ENCODE measurements around the gene PIP5KL1.

PIP5KL1 gene

GRCh38 chr9:127928676-127929624 lies 1.6 kb downstream of the PIP5KL1 start:
- Histone ChIP-seq H3K9me3 (ENCODE audit: severe bottlenecking) (no peaks in the 10 kb centered on the region), H3K27ac (no peak overlapping the region), H3K4me3 (ENCODE audit: low read depth, low read length) (no peak overlapping the region), H3K27me3 (ENCODE audit: insufficient read depth, low read depth, severe bottlenecking) (no peaks in the 10 kb centered on the region), H3K36me3 (peaks cover 2% of the 10 kb centered on the region; the same call in 1 of the 2 replicates)
- no peak for TF ChIP-seq CTCF (IDR thresholded peaks at IDR 0.05; ENCODE audit: low read depth, low read length)
- DNase-seq, result no peak

- H3K9me3 ChIP-seq (ENCODE audit: severe bottlenecking), result no peaks in the 10 kb centered on the region
- no peak for TF ChIP-seq CTCF (IDR thresholded peaks at IDR 0.05; ENCODE audit: low read depth, low read length)
- no peak overlapping the region for H3K4me3 ChIP-seq (ENCODE audit: low read depth, low read length)
- H3K36me3 ChIP-seq, result no peaks in the 10 kb centered on the region
- no peaks in the 10 kb centered on the region for H3K27me3 ChIP-seq (ENCODE audit: insufficient read depth, low read depth, severe bottlenecking)
- no peak for DNase-seq
- H3K27ac ChIP-seq, result no peak overlapping the region
Measured at GRCh38 chr9:127927988-127928675, 2.4 kb downstream of the PIP5KL1 start.

- Histone ChIP-seq H3K4me3 (ENCODE audit: low read depth, low read length) (no peak overlapping the region), H3K36me3 (no peaks in the 10 kb centered on the region), H3K27me3 (ENCODE audit: insufficient read depth, low read depth, severe bottlenecking) (no peaks in the 10 kb centered on the region), H3K9me3 (ENCODE audit: severe bottlenecking) (no peaks in the 10 kb centered on the region), H3K27ac (no peak overlapping the region)
- DNase-seq, result no peak
- no peak for TF ChIP-seq CTCF (IDR thresholded peaks at IDR 0.05; ENCODE audit: low read depth, low read length)
Measured at GRCh38 chr9:127927201-127927987, 3.2 kb downstream of the PIP5KL1 start.

- Histone ChIP-seq H3K9me3 (ENCODE audit: severe bottlenecking) (no peaks in the 10 kb centered on the region), H3K36me3 (no peaks in the 10 kb centered on the region), H3K4me3 (ENCODE audit: low read depth, low read length) (no peak overlapping the region), H3K27ac (no peak overlapping the region), H3K27me3 (ENCODE audit: insufficient read depth, low read depth, severe bottlenecking) (peaks cover under 1% of the 10 kb centered on the region)
- TF ChIP-seq CTCF (IDR thresholded peaks at IDR 0.05; ENCODE audit: low read depth, low read length), result no peak
- no peak for DNase-seq
Measured at GRCh38 chr9:127926906-127927200, 3.7 kb downstream of the PIP5KL1 start.

- no peaks in the 10 kb centered on the region for H3K9me3 ChIP-seq (ENCODE audit: severe bottlenecking)
- no peak overlapping the region for H3K27ac ChIP-seq
- H3K27me3 ChIP-seq (ENCODE audit: insufficient read depth, low read depth, severe bottlenecking), result peaks cover 3% of the 10 kb centered on the region
- H3K36me3 ChIP-seq, result no peaks in the 10 kb centered on the region
- H3K4me3 ChIP-seq (ENCODE audit: low read depth, low read length), result no peak overlapping the region
- DNase-seq, result no peak
- no peak for TF ChIP-seq CTCF (IDR thresholded peaks at IDR 0.05; ENCODE audit: low read depth, low read length)
Measured at GRCh38 chr9:127925959-127926905, 4.3 kb downstream of the PIP5KL1 start.

Measured in WERI-Rb-1 (cell line).